IMR-90 (cell line): Measurements from ENCODE around the gene C16orf74. TPM values are rescaled to one million over a fixed set of nuclear protein-coding genes. Genes with fewer than 3 reads are reported as not detected.

ENCODE experiments used
- ATAC-seq: fragments of 200-7000 bp; cut with Tn5 transposase; 2 replicates; pipeline ENCODE4 v1.9.1; 2020; ENCODE audit warnings: low read depth, mild to moderate bottlenecking, moderate library complexity
- BruUV-seq: library from RNA; stranded (reverse); fragments of 400-500 nt; replicated peaks from 2 replicates; lab custom pipeline; 2021; lab: Mats Ljungman, UMichigan
- CTCF ChIA-PET: fragments of 300-600 bp; formaldehyde crosslinking; extraction: SDS; loops from one replicate; lab custom pipeline; 2021; ENCODE audit warnings: antibody characterized with exemption; lab: Yijun Ruan, JAX
- POLR2A ChIA-PET: fragments of 300-600 bp; sonication (Branson Sonifier 250); formaldehyde crosslinking; loops from one replicate; lab custom pipeline; 2022; ENCODE audit warnings: antibody characterized with exemption; ENCODE audit not compliant: unreplicated experiment; lab: Charles Lee
- DNase-seq: peaks from one replicate; pipeline ENCODE4 v3.0.0; 2013
- H2AFZ ChIP-seq: replicated peaks from 2 replicates; pipeline ENCODE3; 2013; ENCODE audit warnings: low read length, mild to moderate bottlenecking; ENCODE audit not compliant: poor library complexity
- H2AK5ac ChIP-seq: 2 replicates; pipeline ENCODE4 v1.6.1; 2013; ENCODE audit warnings: low read depth, low read length, inconsistent platforms
- H2AK9ac ChIP-seq: replicated peaks from 2 replicates; pipeline ENCODE3; 2013; ENCODE audit warnings: mild to moderate bottlenecking, low read depth, low read length, moderate library complexity; ENCODE audit not compliant: poor library complexity
- H2BK120ac ChIP-seq: 2 replicates; pipeline ENCODE4 v1.6.1; 2013; ENCODE audit warnings: low read depth, low read length, inconsistent platforms
- H2BK15ac ChIP-seq: 3 replicates; pipeline ENCODE4 v1.6.1; 2013; ENCODE audit warnings: low read depth, low read length, inconsistent platforms
- H2BK20ac ChIP-seq: 2 replicates; pipeline ENCODE4 v1.6.1; 2013; ENCODE audit warnings: low read depth, mild to moderate bottlenecking, inconsistent platforms, low read length, moderate library complexity
- H2BK5ac ChIP-seq: 2 replicates; pipeline ENCODE4 v1.6.1; 2013; ENCODE audit warnings: mild to moderate bottlenecking, low read depth, low read length, inconsistent platforms; ENCODE audit not compliant: poor library complexity, severe bottlenecking
- H3K14ac ChIP-seq: replicated peaks from 2 replicates; pipeline ENCODE4 v1.6.1; 2013; ENCODE audit warnings: low read depth, low read length, inconsistent platforms
- H3K18ac ChIP-seq: 2 replicates; pipeline ENCODE4 v1.6.1; 2013; ENCODE audit warnings: low read depth, low read length, control low read depth
- H3K23ac ChIP-seq: 2 replicates; pipeline ENCODE4 v1.6.1; 2013; ENCODE audit warnings: low read depth, low read length, inconsistent platforms
- H3K27ac ChIP-seq: 2 replicates; pipeline ENCODE4 v1.5.1; 2013; ENCODE audit warnings: mild to moderate bottlenecking, control low read depth, low read length; ENCODE audit not compliant: insufficient read depth
- H3K27me3 ChIP-seq: 2 replicates; pipeline ENCODE4 v1.6.1; 2013; ENCODE audit warnings: low read length; ENCODE audit not compliant: control insufficient read depth, insufficient read depth
- H3K36me3 ChIP-seq: 2 replicates; pipeline ENCODE4 v1.6.1; 2013; ENCODE audit warnings: low read length, mixed read lengths; ENCODE audit not compliant: control insufficient read depth, insufficient read depth
- H3K4ac ChIP-seq: 2 replicates; pipeline ENCODE4 v1.6.1; 2013; ENCODE audit warnings: low read depth, low read length, inconsistent platforms
- H3K4me1 ChIP-seq: 2 replicates; pipeline ENCODE4 v1.6.1; 2013; ENCODE audit warnings: low read length, mixed read lengths; ENCODE audit not compliant: control insufficient read depth, insufficient read depth
- H3K4me2 ChIP-seq: 2 replicates; pipeline ENCODE4 v1.6.1; 2013; ENCODE audit warnings: low read depth, mild to moderate bottlenecking, control low read depth, low read length, moderate library complexity
- H3K4me3 ChIP-seq: 2 replicates; pipeline ENCODE4 v1.5.1; 2013; ENCODE audit warnings: low read depth, mild to moderate bottlenecking, control low read depth, low read length, moderate library complexity; ENCODE audit not compliant: insufficient read depth
- H3K56ac ChIP-seq: 2 replicates; pipeline ENCODE4 v1.6.1; 2013; ENCODE audit warnings: low read length, inconsistent platforms; ENCODE audit not compliant: insufficient read depth; ENCODE audit errors: extremely low read depth
- H3K79me1 ChIP-seq, 2 experiments: 2 replicates each; pipeline ENCODE4 v1.6.1; 2013; ENCODE audit warnings: low read length in 2 of 2, inconsistent platforms in 1 of 2, low read depth in 1 of 2
- H3K9ac ChIP-seq: 2 replicates; pipeline ENCODE4 v1.6.1; 2013; ENCODE audit warnings: low read depth, low read length, control low read depth
- H3K9me1 ChIP-seq: 2 replicates; pipeline ENCODE4 v1.6.1; 2013; ENCODE audit warnings: low read length, inconsistent platforms; ENCODE audit not compliant: insufficient read depth
- H3K9me3 ChIP-seq: 2 replicates; pipeline ENCODE4 v1.6.1; 2013; ENCODE audit warnings: low read length; ENCODE audit not compliant: control insufficient read depth, insufficient read depth
- H4K20me1 ChIP-seq: 2 replicates; pipeline ENCODE4 v1.6.1; 2013; ENCODE audit warnings: low read length, inconsistent platforms; ENCODE audit not compliant: insufficient read depth
- H4K5ac ChIP-seq: 2 replicates; pipeline ENCODE4 v1.6.1; 2013; ENCODE audit warnings: mild to moderate bottlenecking, low read depth, low read length, control low read depth
- H4K8ac ChIP-seq, 2 experiments: 2 replicates each; pipeline ENCODE4 v1.6.1; 2013; ENCODE audit warnings: low read depth in 2 of 2, low read length in 2 of 2, control low read depth in 1 of 2, inconsistent platforms in 1 of 2
- H4K91ac ChIP-seq: 2 replicates; pipeline ENCODE4 v1.6.1; 2013; ENCODE audit warnings: low read depth, low read length, inconsistent platforms; ENCODE audit not compliant: insufficient read depth
- BHLHE40 ChIP-seq: fragments of 150-350 bp; IDR thresholded peaks from 2 replicates; pipeline ENCODE4 v1.6.1; 2016; ENCODE audit warnings: mild to moderate bottlenecking, low read depth, low read length
- CHD1 ChIP-seq: IDR thresholded peaks from 2 replicates; pipeline ENCODE4 v1.6.1; 2012; ENCODE audit warnings: low read depth, low read length, improper control_type of control experiment
- ELK1 ChIP-seq: fragments of 150-350 bp; IDR thresholded peaks from 2 replicates; pipeline ENCODE4 v1.6.1; 2016; ENCODE audit warnings: low read depth, mild to moderate bottlenecking, low read length, moderate library complexity, borderline replicate concordance
- MAZ ChIP-seq: IDR thresholded peaks from 2 replicates; pipeline ENCODE4 v1.6.1; 2012; ENCODE audit warnings: low read depth, mild to moderate bottlenecking, low read length, improper control_type of control experiment, moderate library complexity, borderline replicate concordance
- NFE2L2 ChIP-seq: fragments of 150-350 bp; IDR thresholded peaks from 2 replicates; pipeline ENCODE4 v1.6.1; 2016; ENCODE audit warnings: low read depth, mild to moderate bottlenecking, low read length
- RAD21 ChIP-seq: IDR thresholded peaks from 2 replicates; pipeline ENCODE4 v1.6.1; 2012; ENCODE audit warnings: low read length, improper control_type of control experiment
- SMC3 ChIP-seq: fragments of 150-350 bp; IDR thresholded peaks from 2 replicates; pipeline ENCODE4 v1.6.1; 2016; ENCODE audit warnings: low read depth, mild to moderate bottlenecking, antibody characterized with exemption, low read length, moderate library complexity
- WGBS, 2 experiments: methylation state at CpG; one replicate each; pipeline versions ENCODE4 v1.1.5 to v1.1.7; 2013; ENCODE audit warnings: missing lambda C conversion rate in 2 of 2; ENCODE audit not compliant: insufficient read length in 1 of 2; ENCODE audit errors: extremely low coverage in 2 of 2; 5-methylcytosine and 5-hydroxymethylcytosine counted together
- dilution Hi-C: fragments of 300-500 bp; cut with HindIII; formaldehyde crosslinking; loops from one replicate; pipeline ENCODE4 v1.14.3; 2018; ENCODE audit warnings: low sequenced_read_pairs; ENCODE audit not compliant: unreplicated experiment
- in situ Hi-C: fragments of 300-500 bp; cut with MboI; formaldehyde crosslinking; loops from 3 replicates; pipeline ENCODE4 v1.14.3; 2019; ENCODE audit warnings: low sequenced_read_pairs, inconsistent platforms, mixed read lengths
- intact Hi-C: fragments of 100-400 bp; cut with micrococcal nuclease; formaldehyde crosslinking; loops from 2 replicates; pipeline ENCODE4 v1.10.0; 2022
- polyA plus RNA-seq, 3 experiments: library from polyadenylated mRNA; depleted of rRNA; stranded (reverse); fragments of >200 nt; gene quantifications; 2 replicates each; pipeline ENCODE4 v1.2.3, GENCODE V29; 2012; ENCODE audit warnings: low replicate concordance in 1 of 3
- total RNA-seq: library from RNA; depleted of rRNA; stranded (reverse); fragments of >200 nt; gene quantifications from 2 replicates; pipeline ENCODE4 v1.2.3, GENCODE V29; 2012

Gene C16orf74
- total and polyA plus RNA-seq, 2 of the 4 experiments (the other 2 are of a cell fraction) = 4.5 to 12.2 TPM

- H2AFZ ChIP-seq = peak overlapping the region; percentile 92
- H3K23ac ChIP-seq = peak overlapping the region; percentile 70
- no peak overlapping the region for H3K56ac ChIP-seq
- ATAC-seq = peak; percentile 50
- no peaks in the 10 kb centered on the region for H3K9me3 ChIP-seq
- peak overlapping the region; percentile 54 to 83; a peak in 2 of 4 replicates for H4K8ac ChIP-seq
- H3K4ac ChIP-seq = peak overlapping the region; percentile 58
- H2BK15ac ChIP-seq = no peak overlapping the region; the same call in 2 of the 3 replicates
- H3K18ac ChIP-seq = peak overlapping the region; percentile 36; the same call in 1 of the 2 replicates
- H3K9ac ChIP-seq = peak overlapping the region; percentile 66
- H3K9me1 ChIP-seq = peaks cover 10% of the 10 kb centered on the region
- intact Hi-C loops (loop anchor here (5.0 kb wide), 1 partner anchor 47 kb away; the partner anchor contains the start of genes COX4I1 and EMC8), in situ Hi-C loops (no loop called here), dilution Hi-C loops (no loop called here)
- H3K4me2 ChIP-seq = peak overlapping the region; percentile 71
- H3K14ac ChIP-seq = peak overlapping the region; percentile 34; the same call in 1 of the 2 replicates
- TF ChIP-seq ELK1 (no peak), MAZ (0 out of 2 replicates have a peak, but pooled peaks have one; percentile 12), BHLHE40 (no peak), NFE2L2 (no peak), RAD21 (no peak), SMC3 (no peak), CHD1 (no peak)
- H3K79me1 ChIP-seq = peaks cover 16 to 28% of the 10 kb centered on the region in 2 experiments
- peaks cover 8% of the 10 kb centered on the region; the same call in 1 of the 2 replicates for H4K20me1 ChIP-seq
- peak overlapping the region; percentile 25 for H3K27ac ChIP-seq
- H3K27me3 ChIP-seq = no peaks in the 10 kb centered on the region
- H3K4me1 ChIP-seq = peaks cover 25% of the 10 kb centered on the region
- no TSS peak for BruUV-seq
- peak overlapping the region; percentile 40; the same call in 1 of the 2 replicates for H2AK5ac ChIP-seq
- no peak overlapping the region; the same call in 1 of the 2 replicates for H4K91ac ChIP-seq
- H2BK120ac ChIP-seq = peak overlapping the region; percentile 10; the same call in 1 of the 2 replicates
- no peak overlapping the region for H2BK20ac ChIP-seq
- whole genome bisulfite sequencing, 2 experiments = 1% methylated on average over 19 of the region's 51 CpGs; no CpG with 5 or more reads in 1 of the 2 experiments
- peak; percentile 46 for DNase-seq
- no peaks in the 10 kb centered on the region for H3K36me3 ChIP-seq
- H4K5ac ChIP-seq = peak overlapping the region; percentile 39; the same call in 1 of the 2 replicates
- peak overlapping the region; percentile 46 for H3K4me3 ChIP-seq
- POLR2A ChIA-PET = no interaction called here
- no peak overlapping the region for H2BK5ac ChIP-seq
- CTCF ChIA-PET = no interaction called here
- H2AK9ac ChIP-seq = peak overlapping the region; percentile 90
Observed at GRCh38 chr16:85750146-85750826, 610 bp downstream of the C16orf74 start.
